Measurements from ENCODE around the gene ARHGAP28. TPM values are rescaled to one million over a fixed set of nuclear protein-coding genes. Genes with fewer than 3 reads are reported as not detected.
A peak's percentile ranks its signal among the peaks of the same experiment; 100 is the strongest.

ARHGAP28 gene
- total RNA-seq, 1 donor from 2014 or later, result 117 TPM

DNA sequence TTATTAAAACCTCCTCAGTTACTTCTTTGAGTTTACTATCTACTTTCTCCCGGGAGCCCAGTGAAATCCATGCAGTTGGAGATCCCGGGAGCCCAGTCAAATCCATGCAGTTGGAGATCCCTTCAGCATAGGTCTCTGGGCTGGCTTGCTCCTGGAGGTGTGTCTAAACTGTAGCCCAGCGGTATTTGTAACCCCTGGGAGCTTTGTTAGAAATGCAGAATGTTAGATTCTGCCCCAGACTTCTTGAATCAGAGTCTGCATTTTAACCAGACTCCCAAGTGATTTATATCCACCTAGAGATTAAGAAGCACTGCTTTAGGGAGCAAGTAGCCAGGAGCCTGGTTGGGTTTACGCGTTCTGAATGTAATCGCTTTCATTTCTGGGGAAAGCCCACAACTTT lies 54.5 kb downstream of the ARHGAP28 start:
- peak overlapping the region; percentile 33 for H3K27ac Mint-ChIP-seq
- no peak overlapping the region for H3K4me3 Mint-ChIP-seq (ENCODE audit: low read depth)
- no peak for DNase-seq (ENCODE audit: low spot score, unreplicated experiment)
- peaks cover 39% of the 10 kb centered on the region for H3K4me1 Mint-ChIP-seq (ENCODE audit: low read depth)
- peaks cover 5% of the 10 kb centered on the region for H3K9me3 Mint-ChIP-seq (ENCODE audit: low read depth)
- H3K36me3 Mint-ChIP-seq (ENCODE audit: insufficient read depth), result peaks cover 16% of the 10 kb centered on the region
- TF ChIP-seq, protein P1, sequence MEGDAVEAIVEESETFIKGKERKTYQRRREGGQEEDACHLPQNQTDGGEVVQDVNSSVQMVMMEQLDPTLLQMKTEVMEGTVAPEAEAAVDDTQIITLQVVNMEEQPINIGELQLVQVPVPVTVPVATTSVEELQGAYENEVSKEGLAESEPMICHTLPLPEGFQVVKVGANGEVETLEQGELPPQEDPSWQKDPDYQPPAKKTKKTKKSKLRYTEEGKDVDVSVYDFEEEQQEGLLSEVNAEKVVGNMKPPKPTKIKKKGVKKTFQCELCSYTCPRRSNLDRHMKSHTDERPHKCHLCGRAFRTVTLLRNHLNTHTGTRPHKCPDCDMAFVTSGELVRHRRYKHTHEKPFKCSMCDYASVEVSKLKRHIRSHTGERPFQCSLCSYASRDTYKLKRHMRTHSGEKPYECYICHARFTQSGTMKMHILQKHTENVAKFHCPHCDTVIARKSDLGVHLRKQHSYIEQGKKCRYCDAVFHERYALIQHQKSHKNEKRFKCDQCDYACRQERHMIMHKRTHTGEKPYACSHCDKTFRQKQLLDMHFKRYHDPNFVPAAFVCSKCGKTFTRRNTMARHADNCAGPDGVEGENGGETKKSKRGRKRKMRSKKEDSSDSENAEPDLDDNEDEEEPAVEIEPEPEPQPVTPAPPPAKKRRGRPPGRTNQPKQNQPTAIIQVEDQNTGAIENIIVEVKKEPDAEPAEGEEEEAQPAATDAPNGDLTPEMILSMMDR (IDR thresholded peaks at IDR 0.05; ENCODE audit: unreplicated experiment), result no peak
- no peaks in the 10 kb centered on the region for H3K27me3 Mint-ChIP-seq

GRCh38 chr18:6785001-6785400 lies 55.5 kb downstream of the ARHGAP28 start:
- peaks cover 34% of the 10 kb centered on the region for H3K4me1 Mint-ChIP-seq (ENCODE audit: low read depth)
- no peak overlapping the region for H3K4me3 Mint-ChIP-seq (ENCODE audit: low read depth)
- TF ChIP-seq, protein P1 (IDR thresholded peaks at IDR 0.05; ENCODE audit: unreplicated experiment), result no peak
- H3K9me3 Mint-ChIP-seq (ENCODE audit: low read depth), result peaks cover 5% of the 10 kb centered on the region
- H3K27me3 Mint-ChIP-seq, result no peaks in the 10 kb centered on the region
- peaks cover 16% of the 10 kb centered on the region for H3K36me3 Mint-ChIP-seq (ENCODE audit: insufficient read depth)
- no peak for DNase-seq (ENCODE audit: low spot score, unreplicated experiment)
- peak overlapping the region; percentile 46 for H3K27ac Mint-ChIP-seq

DNA sequence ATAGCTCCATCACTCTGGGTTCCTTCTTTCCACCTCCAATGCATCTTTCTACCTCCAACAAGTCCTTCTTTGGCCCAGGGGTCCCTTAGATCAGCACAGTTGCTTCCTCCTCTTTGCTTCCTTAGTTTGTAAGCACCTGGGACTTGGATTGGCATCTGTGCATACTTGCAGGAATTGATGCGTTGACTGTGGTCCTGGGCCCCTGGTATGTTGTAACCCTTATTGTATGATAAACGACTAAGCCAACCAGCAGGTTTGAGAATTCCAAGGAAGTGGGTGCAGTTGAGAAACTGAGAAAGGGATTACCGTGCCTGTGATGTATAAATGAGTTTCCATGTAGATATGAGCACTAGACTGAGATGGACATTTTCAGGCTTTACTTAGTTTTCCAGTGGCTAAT lies 55.9 kb downstream of the ARHGAP28 start:
- Mint-ChIP-seq H3K4me3 (ENCODE audit: low read depth) (no peak overlapping the region), H3K27me3 (no peaks in the 10 kb centered on the region), H3K36me3 (ENCODE audit: insufficient read depth) (peaks cover 17% of the 10 kb centered on the region), H3K9me3 (ENCODE audit: low read depth) (peaks cover 5% of the 10 kb centered on the region), H3K27ac (peak overlapping the region; percentile 46), H3K4me1 (ENCODE audit: low read depth) (peaks cover 36% of the 10 kb centered on the region)
- no peak for DNase-seq (ENCODE audit: low spot score, unreplicated experiment)
- TF ChIP-seq, protein P1 (IDR thresholded peaks at IDR 0.05; ENCODE audit: unreplicated experiment), result no peak

DNA sequence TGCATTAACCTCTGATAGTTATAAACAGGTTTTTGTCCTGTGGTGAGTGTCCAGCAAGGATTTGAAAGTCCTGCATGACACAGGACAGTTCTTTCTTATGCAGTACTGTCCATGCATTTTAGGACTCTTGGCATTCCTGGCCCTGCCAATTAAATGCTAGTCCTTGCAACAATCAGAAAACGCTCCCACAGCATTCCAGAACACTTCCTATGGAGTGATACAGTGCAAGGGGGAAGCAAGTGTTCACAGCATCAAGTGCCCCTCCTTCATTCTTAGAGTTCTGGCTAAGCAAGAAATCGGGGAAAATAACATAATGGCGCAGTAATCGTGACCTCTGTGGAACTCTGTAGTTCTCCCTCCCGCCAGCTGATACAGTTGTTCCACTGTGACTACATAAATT lies 62.9 kb downstream of the ARHGAP28 start:
- Mint-ChIP-seq H3K36me3 (ENCODE audit: insufficient read depth) (peaks cover 23% of the 10 kb centered on the region), H3K27ac (no peak overlapping the region), H3K9me3 (ENCODE audit: low read depth) (peaks cover 5% of the 10 kb centered on the region), H3K4me3 (ENCODE audit: low read depth) (no peak overlapping the region), H3K27me3 (no peaks in the 10 kb centered on the region), H3K4me1 (ENCODE audit: low read depth) (peaks cover 7% of the 10 kb centered on the region)
- TF ChIP-seq, protein P1 (IDR thresholded peaks at IDR 0.05; ENCODE audit: unreplicated experiment), result no peak
- DNase-seq (ENCODE audit: low spot score, unreplicated experiment), result no peak

DNA sequence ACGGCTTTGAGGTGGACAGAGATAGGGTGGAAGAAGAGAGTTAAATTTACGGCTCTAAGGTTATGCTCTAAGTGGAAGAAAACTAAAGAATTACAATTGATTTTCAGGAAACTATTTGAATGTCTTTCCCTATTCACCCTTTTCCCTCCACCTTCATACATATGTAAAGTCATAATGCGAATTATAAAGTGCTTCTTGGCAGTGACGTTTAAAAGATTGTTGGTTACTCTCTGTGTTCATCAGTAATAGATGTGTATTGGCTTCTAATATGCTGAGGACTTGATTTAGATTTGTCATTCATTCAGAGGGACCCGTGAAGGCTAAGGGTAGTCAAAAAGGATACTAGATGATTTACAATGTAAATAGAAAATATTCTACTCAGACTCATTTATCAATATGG lies 63.9 kb downstream of the ARHGAP28 start:
- Mint-ChIP-seq H3K27ac (no peak overlapping the region), H3K27me3 (no peaks in the 10 kb centered on the region), H3K36me3 (ENCODE audit: insufficient read depth) (peaks cover 20% of the 10 kb centered on the region), H3K4me3 (ENCODE audit: low read depth) (no peak overlapping the region), H3K4me1 (ENCODE audit: low read depth) (peaks cover 7% of the 10 kb centered on the region), H3K9me3 (ENCODE audit: low read depth) (no peaks in the 10 kb centered on the region)
- TF ChIP-seq, protein P1 (IDR thresholded peaks at IDR 0.05; ENCODE audit: unreplicated experiment), result no peak
- no peak for DNase-seq (ENCODE audit: low spot score, unreplicated experiment)

Measured in progenitor cell of endocrine pancreas (in vitro differentiated cells).